ENCODE data around the gene UGT1A9.

UGT1A9 gene

DNA sequence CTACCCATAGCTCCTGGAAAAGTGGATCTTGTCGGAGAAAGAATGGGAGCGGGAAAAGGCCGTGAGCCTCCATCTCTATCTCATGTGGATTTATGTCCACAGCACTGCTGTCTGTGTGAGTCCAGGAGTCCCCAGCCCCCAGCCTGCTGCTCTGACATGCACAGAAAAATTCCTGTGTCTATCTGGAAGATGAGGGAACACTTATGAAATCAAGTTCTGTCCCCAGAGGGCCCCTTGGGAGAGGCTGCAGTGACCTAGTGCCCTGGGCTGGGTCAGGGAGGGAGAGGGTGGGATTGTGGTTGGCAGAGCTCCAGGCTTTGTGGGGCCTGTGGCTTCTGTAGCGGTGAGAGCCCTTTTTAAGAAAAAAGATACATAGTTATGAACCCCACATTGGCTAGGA lies 145.1 kb downstream of the UGT1A9 start:
- no peaks in the 10 kb centered on the region for H3F3A ChIP-seq (ENCODE audit: control insufficient read depth, insufficient read depth)
- H3K4me1 ChIP-seq (ENCODE audit: control insufficient read depth, low read length) = no peaks in the 10 kb centered on the region
- no peak overlapping the region for H3K27ac ChIP-seq (ENCODE audit: low read depth, low read length)
- H3K36me3 ChIP-seq (ENCODE audit: control insufficient read depth, low read length) = no peaks in the 10 kb centered on the region
- no peaks in the 10 kb centered on the region for H3K27me3 ChIP-seq (ENCODE audit: control insufficient read depth, low read length)
- no peak overlapping the region for H3K4me2 ChIP-seq (ENCODE audit: low read length)
- no peaks in the 10 kb centered on the region for H3K9me2 ChIP-seq (replicated peaks; ENCODE audit: control insufficient read depth, low read length)
- no peak for TF ChIP-seq EZH2phosphoT487 (IDR thresholded peaks at IDR 0.05; ENCODE audit: borderline replicate concordance, low read length)
- TF ChIP-seq, protein P1, sequence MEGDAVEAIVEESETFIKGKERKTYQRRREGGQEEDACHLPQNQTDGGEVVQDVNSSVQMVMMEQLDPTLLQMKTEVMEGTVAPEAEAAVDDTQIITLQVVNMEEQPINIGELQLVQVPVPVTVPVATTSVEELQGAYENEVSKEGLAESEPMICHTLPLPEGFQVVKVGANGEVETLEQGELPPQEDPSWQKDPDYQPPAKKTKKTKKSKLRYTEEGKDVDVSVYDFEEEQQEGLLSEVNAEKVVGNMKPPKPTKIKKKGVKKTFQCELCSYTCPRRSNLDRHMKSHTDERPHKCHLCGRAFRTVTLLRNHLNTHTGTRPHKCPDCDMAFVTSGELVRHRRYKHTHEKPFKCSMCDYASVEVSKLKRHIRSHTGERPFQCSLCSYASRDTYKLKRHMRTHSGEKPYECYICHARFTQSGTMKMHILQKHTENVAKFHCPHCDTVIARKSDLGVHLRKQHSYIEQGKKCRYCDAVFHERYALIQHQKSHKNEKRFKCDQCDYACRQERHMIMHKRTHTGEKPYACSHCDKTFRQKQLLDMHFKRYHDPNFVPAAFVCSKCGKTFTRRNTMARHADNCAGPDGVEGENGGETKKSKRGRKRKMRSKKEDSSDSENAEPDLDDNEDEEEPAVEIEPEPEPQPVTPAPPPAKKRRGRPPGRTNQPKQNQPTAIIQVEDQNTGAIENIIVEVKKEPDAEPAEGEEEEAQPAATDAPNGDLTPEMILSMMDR (IDR thresholded peaks at IDR 0.05; ENCODE audit: low read depth, low read length, poor library complexity, severe bottlenecking) = no peak
- peaks cover 5% of the 10 kb centered on the region; the same call in 1 of the 2 replicates for H3K9me3 ChIP-seq (ENCODE audit: control insufficient read depth, insufficient read depth, low read length)
- no peaks in the 10 kb centered on the region for H4K20me1 ChIP-seq (ENCODE audit: control insufficient read depth, insufficient read depth, low read depth, low read length)
- H3K4me3 ChIP-seq (ENCODE audit: low read length) = no peak overlapping the region
- no peaks in the 10 kb centered on the region for H3K79me2 ChIP-seq (ENCODE audit: control insufficient read depth, low read length)

DNA sequence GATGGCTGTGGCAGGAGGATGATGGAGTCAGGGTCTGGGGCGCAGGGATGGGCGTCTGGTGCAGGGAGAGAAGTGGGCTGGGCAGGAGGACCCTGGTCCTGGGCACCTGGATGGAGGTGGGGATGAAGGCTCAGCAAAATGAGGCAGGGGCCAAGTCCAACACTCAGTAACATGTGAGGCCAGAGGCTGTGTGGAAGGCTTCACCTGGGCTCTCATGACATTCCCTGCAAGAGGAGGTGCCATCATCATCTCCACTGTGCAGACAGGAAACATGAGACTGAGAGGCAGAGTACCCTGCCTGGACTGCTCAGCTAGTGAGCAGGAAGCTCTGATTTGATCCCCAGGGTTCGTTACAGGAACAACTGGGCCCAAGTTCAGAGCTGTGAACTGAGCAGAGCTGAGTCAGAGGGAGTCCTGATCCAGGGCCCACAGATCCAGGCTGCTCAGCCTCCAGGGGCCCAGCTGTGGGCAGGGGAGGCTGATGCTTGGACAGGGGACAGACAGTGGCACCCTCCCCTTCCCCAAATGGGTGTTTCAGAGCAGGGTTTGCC lies 145.7 kb downstream of the UGT1A9 start:
- no peaks in the 10 kb centered on the region for H3F3A ChIP-seq (ENCODE audit: control insufficient read depth, insufficient read depth)

DNA sequence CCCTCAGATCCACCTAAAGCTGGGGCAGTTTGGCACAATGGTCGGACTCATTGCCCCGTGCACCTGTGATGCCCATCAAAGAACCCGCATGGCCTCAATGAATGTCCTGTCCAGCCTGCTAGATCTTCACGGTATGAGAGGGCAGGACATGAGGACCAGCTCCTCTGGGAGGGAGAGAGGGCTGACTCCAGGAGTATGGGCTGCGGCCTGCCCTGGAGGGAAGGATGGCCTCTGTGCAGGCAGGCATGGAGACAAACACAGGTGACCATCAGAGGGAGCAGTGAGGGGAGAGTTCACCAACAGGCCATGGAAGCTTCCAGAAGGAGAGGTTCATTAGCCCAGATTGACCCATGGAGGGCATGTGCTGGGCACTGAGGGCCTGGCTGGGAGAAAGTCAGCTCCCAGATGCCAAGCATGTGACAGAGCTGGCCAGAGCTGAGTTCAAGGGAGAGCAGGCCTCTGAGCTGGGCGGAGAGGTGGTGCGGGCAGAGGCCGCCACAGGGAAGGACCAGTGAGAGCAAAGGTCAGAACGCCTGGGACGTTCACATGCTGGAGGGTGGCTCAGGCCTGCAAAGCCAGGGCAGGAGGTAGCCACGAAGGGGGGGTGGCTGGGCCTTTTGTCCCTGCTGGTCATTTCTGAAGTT lies 146.4 kb downstream of the UGT1A9 start:
- Histone ChIP-seq H3K9me3 (ENCODE audit: control insufficient read depth, insufficient read depth, low read length) (peaks cover 5% of the 10 kb centered on the region; the same call in 1 of the 2 replicates), H3K4me2 (ENCODE audit: low read length) (no peak overlapping the region), H3K9me2 (replicated peaks; ENCODE audit: control insufficient read depth, low read length) (no peaks in the 10 kb centered on the region), H3K27me3 (ENCODE audit: control insufficient read depth, low read length) (no peaks in the 10 kb centered on the region), H3K27ac (ENCODE audit: low read depth, low read length) (no peak overlapping the region), H3F3A (ENCODE audit: control insufficient read depth, insufficient read depth) (no peaks in the 10 kb centered on the region), H3K36me3 (ENCODE audit: control insufficient read depth, low read length) (no peaks in the 10 kb centered on the region), H3K4me3 (ENCODE audit: low read length) (no peak overlapping the region), H3K79me2 (ENCODE audit: control insufficient read depth, low read length) (no peaks in the 10 kb centered on the region), H3K4me1 (ENCODE audit: control insufficient read depth, low read length) (no peaks in the 10 kb centered on the region), H4K20me1 (ENCODE audit: control insufficient read depth, insufficient read depth, low read depth, low read length) (no peaks in the 10 kb centered on the region)
- no peak for TF ChIP-seq EZH2phosphoT487 (IDR thresholded peaks at IDR 0.05; ENCODE audit: borderline replicate concordance, low read length)
- TF ChIP-seq, protein P1 (IDR thresholded peaks at IDR 0.05; ENCODE audit: low read depth, low read length, poor library complexity, severe bottlenecking) = no peak

More for the DNA sequence above, 145.7 kb downstream of the UGT1A9 start:
- no peaks in the 10 kb centered on the region for H3K27me3 ChIP-seq (ENCODE audit: control insufficient read depth, low read length)
- H3K9me3 ChIP-seq (ENCODE audit: control insufficient read depth, insufficient read depth, low read length) = peaks cover 5% of the 10 kb centered on the region; the same call in 1 of the 2 replicates
- TF ChIP-seq, protein P1 (IDR thresholded peaks at IDR 0.05; ENCODE audit: low read depth, low read length, poor library complexity, severe bottlenecking) = no peak
- TF ChIP-seq EZH2phosphoT487 (IDR thresholded peaks at IDR 0.05; ENCODE audit: borderline replicate concordance, low read length) = no peak
- no peak overlapping the region for H3K4me2 ChIP-seq (ENCODE audit: low read length)
- no peak overlapping the region for H3K27ac ChIP-seq (ENCODE audit: low read depth, low read length)
- H3K9me2 ChIP-seq (replicated peaks; ENCODE audit: control insufficient read depth, low read length) = no peaks in the 10 kb centered on the region
- no peaks in the 10 kb centered on the region for H4K20me1 ChIP-seq (ENCODE audit: control insufficient read depth, insufficient read depth, low read depth, low read length)
- H3K36me3 ChIP-seq (ENCODE audit: control insufficient read depth, low read length) = no peaks in the 10 kb centered on the region
- H3K4me1 ChIP-seq (ENCODE audit: control insufficient read depth, low read length) = no peaks in the 10 kb centered on the region
- no peak overlapping the region for H3K4me3 ChIP-seq (ENCODE audit: low read length)
- H3K79me2 ChIP-seq (ENCODE audit: control insufficient read depth, low read length) = no peaks in the 10 kb centered on the region
